Hematopoietic multipotent progenitor cell treated with erythropoietin and hydrocortisone succinate and interleukin-3 and kit ligand, for 8 days (in vitro differentiated cells): ENCODE data around the gene TMEM198.

Experiments used
- DNase-seq: peaks from one replicate; pipeline ENCODE4 v3.0.0-alpha.2; 2015

Gene TMEM198

GRCh38 chr2:219545943-219546352 is 2.1 kb downstream of the TMEM198 start:
- no peak for DNase-seq

DNA sequence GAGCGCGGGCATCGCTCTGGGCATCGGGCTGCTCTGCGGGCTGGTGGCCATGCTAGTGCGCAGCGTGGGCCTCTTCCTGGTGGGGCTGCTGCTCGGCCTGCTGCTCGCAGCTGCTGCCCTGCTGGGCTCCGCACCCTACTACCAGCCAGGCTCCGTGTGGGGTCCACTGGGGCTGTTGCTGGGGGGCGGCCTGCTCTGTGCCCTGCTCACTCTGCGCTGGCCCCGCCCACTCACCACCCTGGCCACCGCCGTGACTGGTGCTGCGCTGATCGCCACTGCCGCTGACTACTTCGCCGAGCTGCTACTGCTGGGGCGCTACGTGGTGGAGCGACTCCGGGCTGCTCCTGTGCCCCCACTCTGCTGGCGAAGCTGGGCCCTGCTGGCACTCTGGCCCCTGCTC is 3.8 kb downstream of the TMEM198 start:
- no peak for DNase-seq

- no peak for DNase-seq
Observed at GRCh38 chr2:219548990-219549389, 5.2 kb downstream of the TMEM198 start.

DNA sequence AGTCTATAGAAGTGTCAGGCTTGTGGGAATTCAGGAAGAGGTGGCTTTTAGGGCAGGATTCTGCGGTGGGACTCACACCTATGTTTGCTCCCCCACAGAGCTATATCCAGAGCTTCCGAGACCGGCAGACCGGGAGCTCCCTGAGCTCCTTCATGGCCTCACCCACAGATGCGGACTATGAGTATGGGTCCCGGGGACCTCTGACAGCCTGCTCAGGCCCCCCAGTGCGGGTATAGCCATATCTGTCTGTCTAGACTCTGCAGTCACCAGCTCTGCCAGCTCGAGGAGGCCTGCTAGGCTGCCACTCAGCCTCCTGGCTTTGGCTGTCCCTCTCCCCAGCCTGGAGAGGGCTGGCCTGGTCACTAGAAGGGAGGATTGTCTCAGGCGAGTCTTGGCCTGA is 5.8 kb downstream of the TMEM198 start:
- DNase-seq = no peak

- DNase-seq = peak; percentile 26
Observed at GRCh38 chr2:219551441-219552381, 7.9 kb downstream of the TMEM198 start.

GRCh38 chr2:219552382-219553167 is 8.7 kb downstream of the TMEM198 start:
- DNase-seq = peak; percentile 69

GRCh38 chr2:219553168-219553417 is 9.3 kb downstream of the TMEM198 start:
- DNase-seq = no peak

GRCh38 chr2:219553463-219553963 is 9.7 kb downstream of the TMEM198 start:
- no peak for DNase-seq

DNA sequence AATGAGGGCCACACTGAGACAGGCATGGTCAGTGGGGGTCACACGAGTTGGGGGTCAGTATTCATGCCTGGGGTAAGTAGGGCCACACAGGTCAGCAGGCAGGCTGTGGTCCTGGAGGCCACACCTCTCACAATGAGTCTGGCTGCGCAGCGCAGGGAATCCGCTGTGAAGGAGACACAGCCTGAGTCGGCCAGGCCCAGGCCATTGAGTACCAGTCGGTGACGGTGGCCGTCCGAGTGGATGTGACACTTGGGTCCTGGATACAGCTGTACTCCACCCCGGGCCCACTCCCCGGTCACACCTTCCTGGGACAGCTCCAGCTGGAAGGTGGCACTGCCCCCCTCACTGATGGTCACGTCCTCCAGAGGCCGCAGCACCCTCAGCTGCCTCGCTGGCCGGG is 10.5 kb downstream of the TMEM198 start:
- DNase-seq = no peak

- DNase-seq = no peak
Observed at GRCh38 chr2:219555956-219556355, 12.1 kb downstream of the TMEM198 start.

- no peak for DNase-seq
Observed at GRCh38 chr2:219556413-219556812, 12.6 kb downstream of the TMEM198 start.

DNA sequence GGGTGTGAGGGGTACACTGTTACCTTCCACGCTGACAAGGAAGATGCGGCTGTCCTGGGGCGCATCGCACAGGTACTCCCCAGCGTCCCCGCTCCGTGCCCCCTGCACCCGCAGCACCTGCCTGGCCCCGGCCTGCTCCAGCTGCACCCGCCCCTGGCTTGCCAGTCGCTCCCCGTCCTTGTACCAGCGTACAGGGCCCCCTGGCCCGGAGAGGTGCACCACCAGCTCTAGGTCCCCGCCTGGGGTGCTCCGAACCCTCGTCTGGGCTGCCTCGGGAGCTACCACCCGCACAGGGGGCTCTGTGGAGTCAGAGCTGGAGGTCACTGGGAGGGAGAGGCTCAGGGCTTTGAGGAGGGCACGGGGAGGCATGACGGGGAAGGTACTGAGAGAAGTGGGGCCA is 13.5 kb downstream of the TMEM198 start:
- DNase-seq = no peak

DNA sequence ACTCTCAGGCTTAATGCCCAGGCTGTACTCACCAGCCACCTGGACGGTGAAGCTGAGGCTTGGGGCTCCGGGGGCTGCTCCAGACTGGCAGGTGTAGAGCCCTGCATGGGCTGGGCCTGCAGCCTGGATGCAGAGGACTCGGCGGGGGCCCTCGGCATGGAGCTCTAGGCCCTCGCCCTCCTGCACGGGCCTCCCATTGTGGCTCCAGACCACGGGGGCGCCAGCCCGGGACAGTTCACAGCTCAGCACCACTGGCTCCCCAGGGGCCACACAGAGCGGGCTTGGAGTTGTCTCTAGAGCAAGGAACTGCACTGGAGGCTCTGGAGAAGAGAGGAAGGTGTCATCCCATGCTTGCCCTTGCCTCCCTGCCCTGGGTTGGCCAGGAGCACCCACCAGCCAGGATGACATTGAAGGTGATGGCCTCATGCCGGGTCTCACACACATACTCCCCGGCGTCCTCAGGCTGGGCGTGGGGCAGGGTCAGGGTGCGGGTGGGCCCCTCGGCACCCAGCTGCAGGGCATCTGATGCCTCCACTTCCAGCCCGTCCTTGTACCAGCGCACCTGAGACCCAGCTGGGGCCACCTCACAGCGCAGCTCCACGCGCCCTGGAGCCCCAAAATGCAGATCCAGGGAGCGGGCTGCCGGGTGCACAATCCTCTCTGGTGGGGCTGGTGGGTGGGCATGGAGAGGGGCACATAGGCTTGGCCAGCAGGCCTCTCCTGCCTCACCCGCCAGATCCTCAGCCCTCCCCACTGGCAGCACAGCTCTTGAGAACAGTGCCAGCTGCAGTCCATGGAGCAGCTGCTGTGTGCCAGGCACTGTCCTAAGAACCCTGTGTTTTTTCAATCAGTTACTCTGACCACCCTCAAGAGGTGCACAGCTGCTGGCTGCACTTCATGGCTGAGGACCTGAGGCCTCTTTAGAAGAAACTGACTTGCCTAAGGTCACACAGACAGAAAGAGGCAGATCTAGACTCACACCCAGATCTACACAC is 14.3 kb downstream of the TMEM198 start:
- no peak for DNase-seq

- DNase-seq = no peak
Observed at GRCh38 chr2:219559156-219559915, 15.5 kb downstream of the TMEM198 start.

- DNase-seq = no peak
Observed at GRCh38 chr2:219560037-219560892, 16.4 kb downstream of the TMEM198 start.

DNA sequence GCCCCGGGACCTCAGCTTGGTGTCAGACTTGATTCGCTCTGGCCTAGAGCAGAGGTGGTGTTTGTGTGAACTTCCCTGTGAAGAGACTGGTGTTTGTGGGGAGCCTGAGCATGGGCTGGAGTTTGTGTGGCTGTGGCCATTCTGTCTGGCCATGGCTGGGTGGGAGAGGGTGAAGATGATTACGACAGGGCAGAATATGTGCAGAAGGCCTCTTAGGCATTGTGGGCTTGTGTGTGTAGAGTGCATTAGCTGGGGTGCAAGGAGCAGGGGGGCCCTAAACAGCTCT is 17.0 kb downstream of the TMEM198 start:
- no peak for DNase-seq

DNA sequence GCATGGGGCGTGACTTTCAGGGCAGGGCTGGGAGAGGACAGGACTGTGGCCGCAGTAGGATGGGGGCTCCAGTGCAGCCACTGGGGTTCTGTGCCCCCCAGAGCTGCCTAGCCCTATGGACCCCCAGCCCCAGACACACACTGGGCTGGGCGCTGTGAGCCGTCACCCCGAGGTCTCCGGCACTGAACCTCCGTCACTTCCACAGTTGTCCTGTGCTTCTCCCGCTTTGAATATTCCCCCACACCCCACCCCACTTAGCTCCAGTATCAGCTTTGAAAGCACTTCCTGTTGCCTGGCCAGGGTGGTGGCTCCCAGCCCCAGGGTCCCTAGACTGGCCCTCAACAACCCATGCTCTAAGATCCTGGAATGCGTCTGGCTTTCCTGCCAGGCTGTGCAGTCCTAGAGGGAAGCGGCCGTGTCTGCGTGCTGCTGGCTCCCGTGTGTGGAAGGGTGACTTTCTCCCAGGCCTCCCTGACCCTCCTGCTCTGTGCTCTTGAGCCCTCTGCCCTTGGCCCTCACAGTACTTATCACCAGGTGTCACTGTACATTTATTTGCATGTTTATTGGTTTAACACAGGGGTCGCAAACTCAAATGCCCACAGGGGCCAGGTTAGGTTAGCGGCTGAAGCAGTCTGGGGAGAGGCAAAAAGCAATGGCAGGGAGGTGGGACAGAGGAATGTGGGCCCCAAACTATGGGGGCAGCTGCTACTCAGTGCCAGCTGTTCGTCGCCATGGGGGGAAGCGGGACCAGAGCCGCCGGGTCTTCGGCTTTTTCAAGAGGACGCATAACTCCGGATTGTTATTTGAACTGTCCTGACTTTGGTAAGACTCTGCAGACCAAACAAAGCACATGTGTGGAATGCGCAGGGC is 17.6 kb downstream of the TMEM198 start:
- DNase-seq = no peak

- DNase-seq = no peak
Observed at GRCh38 chr2:219562049-219563020, 18.5 kb downstream of the TMEM198 start.
